Neural cell (in vitro differentiated cells): Measurements from ENCODE around the gene MDM1.

ENCODE experiments used
- EP300 ChIP-seq: fragments of 450-650 bp; conservative IDR thresholded peaks from 2 replicates; pipeline ENCODE4 v1.6.1; 2014; ENCODE audit warnings: antibody characterized with exemption, mild to moderate bottlenecking, moderate library complexity; ENCODE audit not compliant: poor library complexity, severe bottlenecking
- EZH2 ChIP-seq: fragments of 200-600, 300-800 bp; shearing (Covaris generic), sonication (generic); IDR thresholded peaks from 2 replicates; pipeline ENCODE4 v1.6.1; 2014; ENCODE audit warnings: antibody characterized with exemption, low read length, borderline replicate concordance, mild to moderate bottlenecking; ENCODE audit not compliant: insufficient read depth, poor library complexity, severe bottlenecking
- POLR2AphosphoS5 ChIP-seq: IDR thresholded peaks from 2 replicates; pipeline ENCODE4 v1.6.1; 2012
- TF ChIP-seq, protein P1 (sequence below): fragments of 450-650 bp; IDR thresholded peaks from 2 replicates; pipeline ENCODE4 v1.5.1; 2014; ENCODE audit warnings: antibody characterized with exemption, mild to moderate bottlenecking, moderate library complexity; ENCODE audit not compliant: poor library complexity, severe bottlenecking

DNA sequence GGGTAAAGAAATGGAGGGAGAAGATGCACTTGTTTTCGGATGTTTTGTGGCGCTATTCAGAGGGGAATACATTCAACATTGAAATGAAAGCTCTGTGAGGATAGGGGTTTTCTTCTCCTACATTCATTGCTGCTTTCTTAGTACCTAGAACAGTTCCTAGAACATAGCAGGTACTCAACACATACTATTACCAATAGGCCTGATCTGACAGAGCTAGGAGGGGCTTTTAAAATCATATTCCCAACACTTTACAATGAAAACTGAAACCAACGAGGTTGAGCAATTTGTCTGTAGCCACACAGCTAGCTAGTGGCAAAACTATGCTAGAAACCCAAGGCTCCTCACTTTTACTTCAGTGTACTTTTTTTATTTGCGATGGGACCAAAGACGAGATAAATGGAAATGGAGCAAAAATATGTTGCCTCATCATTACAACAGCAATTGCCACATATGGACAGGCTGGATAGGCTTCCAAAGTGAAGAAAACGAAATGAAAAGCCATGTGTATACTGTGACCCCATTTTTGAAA, 55.7 kb downstream of the MDM1 start:
- TF ChIP-seq, protein P1, sequence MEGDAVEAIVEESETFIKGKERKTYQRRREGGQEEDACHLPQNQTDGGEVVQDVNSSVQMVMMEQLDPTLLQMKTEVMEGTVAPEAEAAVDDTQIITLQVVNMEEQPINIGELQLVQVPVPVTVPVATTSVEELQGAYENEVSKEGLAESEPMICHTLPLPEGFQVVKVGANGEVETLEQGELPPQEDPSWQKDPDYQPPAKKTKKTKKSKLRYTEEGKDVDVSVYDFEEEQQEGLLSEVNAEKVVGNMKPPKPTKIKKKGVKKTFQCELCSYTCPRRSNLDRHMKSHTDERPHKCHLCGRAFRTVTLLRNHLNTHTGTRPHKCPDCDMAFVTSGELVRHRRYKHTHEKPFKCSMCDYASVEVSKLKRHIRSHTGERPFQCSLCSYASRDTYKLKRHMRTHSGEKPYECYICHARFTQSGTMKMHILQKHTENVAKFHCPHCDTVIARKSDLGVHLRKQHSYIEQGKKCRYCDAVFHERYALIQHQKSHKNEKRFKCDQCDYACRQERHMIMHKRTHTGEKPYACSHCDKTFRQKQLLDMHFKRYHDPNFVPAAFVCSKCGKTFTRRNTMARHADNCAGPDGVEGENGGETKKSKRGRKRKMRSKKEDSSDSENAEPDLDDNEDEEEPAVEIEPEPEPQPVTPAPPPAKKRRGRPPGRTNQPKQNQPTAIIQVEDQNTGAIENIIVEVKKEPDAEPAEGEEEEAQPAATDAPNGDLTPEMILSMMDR, result no peak
- no peak for TF ChIP-seq EP300
- no peak for TF ChIP-seq EZH2
- TF ChIP-seq POLR2AphosphoS5, result no peak
